IMR-90 (cell line): ENCODE measurements around the gene C16orf89. TPM values are rescaled to one million over a fixed set of nuclear protein-coding genes. Genes with fewer than 3 reads are reported as not detected.
"Not testable (repeated sequence)": the region's sequence is repeated elsewhere in the genome, so short reads cannot be mapped to it uniquely, and the experiment has no call there.

Experiments
- ATAC-seq: fragments of 200-7000 bp; cut with Tn5 transposase; 2 replicates; pipeline ENCODE4 v1.9.1; 2020; ENCODE audit warnings: low read depth, mild to moderate bottlenecking, moderate library complexity
- BruUV-seq: library from RNA; stranded (reverse); fragments of 400-500 nt; replicated peaks from 2 replicates; lab custom pipeline; 2021; lab: Mats Ljungman, UMichigan
- CTCF ChIA-PET: fragments of 300-600 bp; formaldehyde crosslinking; extraction: SDS; loops from one replicate; lab custom pipeline; 2021; ENCODE audit warnings: antibody characterized with exemption; lab: Yijun Ruan, JAX
- POLR2A ChIA-PET: fragments of 300-600 bp; sonication (Branson Sonifier 250); formaldehyde crosslinking; loops from one replicate; lab custom pipeline; 2022; ENCODE audit warnings: antibody characterized with exemption; ENCODE audit not compliant: unreplicated experiment; lab: Charles Lee
- DNase-seq: peaks from one replicate; pipeline ENCODE4 v3.0.0; 2013
- H2AFZ ChIP-seq: replicated peaks from 2 replicates; pipeline ENCODE3; 2013; ENCODE audit warnings: low read length, mild to moderate bottlenecking; ENCODE audit not compliant: poor library complexity
- H2AK5ac ChIP-seq: 2 replicates; pipeline ENCODE4 v1.6.1; 2013; ENCODE audit warnings: low read depth, low read length, inconsistent platforms
- H2AK9ac ChIP-seq: replicated peaks from 2 replicates; pipeline ENCODE3; 2013; ENCODE audit warnings: mild to moderate bottlenecking, low read depth, low read length, moderate library complexity; ENCODE audit not compliant: poor library complexity
- H2BK120ac ChIP-seq: 2 replicates; pipeline ENCODE4 v1.6.1; 2013; ENCODE audit warnings: low read depth, low read length, inconsistent platforms
- H2BK15ac ChIP-seq: 3 replicates; pipeline ENCODE4 v1.6.1; 2013; ENCODE audit warnings: low read depth, low read length, inconsistent platforms
- H2BK20ac ChIP-seq: 2 replicates; pipeline ENCODE4 v1.6.1; 2013; ENCODE audit warnings: low read depth, mild to moderate bottlenecking, inconsistent platforms, low read length, moderate library complexity
- H2BK5ac ChIP-seq: 2 replicates; pipeline ENCODE4 v1.6.1; 2013; ENCODE audit warnings: mild to moderate bottlenecking, low read depth, low read length, inconsistent platforms; ENCODE audit not compliant: poor library complexity, severe bottlenecking
- H3K14ac ChIP-seq: replicated peaks from 2 replicates; pipeline ENCODE4 v1.6.1; 2013; ENCODE audit warnings: low read depth, low read length, inconsistent platforms
- H3K18ac ChIP-seq: 2 replicates; pipeline ENCODE4 v1.6.1; 2013; ENCODE audit warnings: low read depth, low read length, control low read depth
- H3K23ac ChIP-seq: 2 replicates; pipeline ENCODE4 v1.6.1; 2013; ENCODE audit warnings: low read depth, low read length, inconsistent platforms
- H3K27ac ChIP-seq: 2 replicates; pipeline ENCODE4 v1.5.1; 2013; ENCODE audit warnings: mild to moderate bottlenecking, control low read depth, low read length; ENCODE audit not compliant: insufficient read depth
- H3K27me3 ChIP-seq: 2 replicates; pipeline ENCODE4 v1.6.1; 2013; ENCODE audit warnings: low read length; ENCODE audit not compliant: control insufficient read depth, insufficient read depth
- H3K36me3 ChIP-seq: 2 replicates; pipeline ENCODE4 v1.6.1; 2013; ENCODE audit warnings: low read length, mixed read lengths; ENCODE audit not compliant: control insufficient read depth, insufficient read depth
- H3K4ac ChIP-seq: 2 replicates; pipeline ENCODE4 v1.6.1; 2013; ENCODE audit warnings: low read depth, low read length, inconsistent platforms
- H3K4me1 ChIP-seq: 2 replicates; pipeline ENCODE4 v1.6.1; 2013; ENCODE audit warnings: low read length, mixed read lengths; ENCODE audit not compliant: control insufficient read depth, insufficient read depth
- H3K4me2 ChIP-seq: 2 replicates; pipeline ENCODE4 v1.6.1; 2013; ENCODE audit warnings: low read depth, mild to moderate bottlenecking, control low read depth, low read length, moderate library complexity
- H3K4me3 ChIP-seq: 2 replicates; pipeline ENCODE4 v1.5.1; 2013; ENCODE audit warnings: low read depth, mild to moderate bottlenecking, control low read depth, low read length, moderate library complexity; ENCODE audit not compliant: insufficient read depth
- H3K56ac ChIP-seq: 2 replicates; pipeline ENCODE4 v1.6.1; 2013; ENCODE audit warnings: low read length, inconsistent platforms; ENCODE audit not compliant: insufficient read depth; ENCODE audit errors: extremely low read depth
- H3K79me1 ChIP-seq, 2 experiments: 2 replicates each; pipeline ENCODE4 v1.6.1; 2013; ENCODE audit warnings: low read length in 2 of 2, inconsistent platforms in 1 of 2, low read depth in 1 of 2
- H3K9ac ChIP-seq: 2 replicates; pipeline ENCODE4 v1.6.1; 2013; ENCODE audit warnings: low read depth, low read length, control low read depth
- H3K9me1 ChIP-seq: 2 replicates; pipeline ENCODE4 v1.6.1; 2013; ENCODE audit warnings: low read length, inconsistent platforms; ENCODE audit not compliant: insufficient read depth
- H3K9me3 ChIP-seq: 2 replicates; pipeline ENCODE4 v1.6.1; 2013; ENCODE audit warnings: low read length; ENCODE audit not compliant: control insufficient read depth, insufficient read depth
- H4K20me1 ChIP-seq: 2 replicates; pipeline ENCODE4 v1.6.1; 2013; ENCODE audit warnings: low read length, inconsistent platforms; ENCODE audit not compliant: insufficient read depth
- H4K5ac ChIP-seq: 2 replicates; pipeline ENCODE4 v1.6.1; 2013; ENCODE audit warnings: mild to moderate bottlenecking, low read depth, low read length, control low read depth
- H4K8ac ChIP-seq, 2 experiments: 2 replicates each; pipeline ENCODE4 v1.6.1; 2013; ENCODE audit warnings: low read depth in 2 of 2, low read length in 2 of 2, control low read depth in 1 of 2, inconsistent platforms in 1 of 2
- H4K91ac ChIP-seq: 2 replicates; pipeline ENCODE4 v1.6.1; 2013; ENCODE audit warnings: low read depth, low read length, inconsistent platforms; ENCODE audit not compliant: insufficient read depth
- WGBS, 2 experiments: methylation state at CpG; one replicate each; pipeline versions ENCODE4 v1.1.5 to v1.1.7; 2013; ENCODE audit warnings: missing lambda C conversion rate in 2 of 2; ENCODE audit not compliant: insufficient read length in 1 of 2; ENCODE audit errors: extremely low coverage in 2 of 2; 5-methylcytosine and 5-hydroxymethylcytosine counted together
- dilution Hi-C: fragments of 300-500 bp; cut with HindIII; formaldehyde crosslinking; loops from one replicate; pipeline ENCODE4 v1.14.3; 2018; ENCODE audit warnings: low sequenced_read_pairs; ENCODE audit not compliant: unreplicated experiment
- in situ Hi-C: fragments of 300-500 bp; cut with MboI; formaldehyde crosslinking; loops from 3 replicates; pipeline ENCODE4 v1.14.3; 2019; ENCODE audit warnings: low sequenced_read_pairs, inconsistent platforms, mixed read lengths
- intact Hi-C: fragments of 100-400 bp; cut with micrococcal nuclease; formaldehyde crosslinking; loops from 2 replicates; pipeline ENCODE4 v1.10.0; 2022
- polyA plus RNA-seq, 3 experiments: library from polyadenylated mRNA; depleted of rRNA; stranded (reverse); fragments of >200 nt; gene quantifications; 2 replicates each; pipeline ENCODE4 v1.2.3, GENCODE V29; 2012; ENCODE audit warnings: low replicate concordance in 1 of 3
- total RNA-seq: library from RNA; depleted of rRNA; stranded (reverse); fragments of >200 nt; gene quantifications from 2 replicates; pipeline ENCODE4 v1.2.3, GENCODE V29; 2012

The C16orf89 gene
- total and polyA plus RNA-seq, 2 of the 4 experiments (the other 2 are of a cell fraction), result 0.17 to 0.18 TPM

GRCh38 chr16:5090592-5090991 is 24.8 kb upstream of the C16orf89 start:
- H3K27ac ChIP-seq, H2BK5ac ChIP-seq, BruUV-seq, dilution Hi-C loops, H3K18ac ChIP-seq, ATAC-seq, H3K56ac ChIP-seq, H2AK9ac ChIP-seq, H3K23ac ChIP-seq, H2AK5ac ChIP-seq, H4K5ac ChIP-seq, H3K9me3 ChIP-seq, H4K8ac ChIP-seq, H3K4me1 ChIP-seq, H4K20me1 ChIP-seq, H3K9ac ChIP-seq, H2BK120ac ChIP-seq, POLR2A ChIA-PET, H3K9me1 ChIP-seq, H3K27me3 ChIP-seq, H3K4me2 ChIP-seq, H4K91ac ChIP-seq, H3K4me3 ChIP-seq, H3K79me1 ChIP-seq, H3K4ac ChIP-seq, in situ Hi-C loops, DNase-seq, H2AFZ ChIP-seq, H3K14ac ChIP-seq, H2BK20ac ChIP-seq, H2BK15ac ChIP-seq, CTCF ChIA-PET: not testable (repeated sequence)
- H3K36me3 ChIP-seq, result peaks cover 11% of the 10 kb centered on the region
- WGBS, 2 experiments, result 93% methylated on average over 3 of the region's 9 CpGs; no CpG with 5 or more reads in 1 of the 2 experiments
- intact Hi-C loops, result loop anchor here (10.0 kb wide), 2 partner anchors 136 to 1554 kb away; partner anchors contain the start of gene SEC14L5

- WGBS, 2 experiments, result 93% methylated on average over 16 of the region's 26 CpGs; no CpG with 5 or more reads in 1 of the 2 experiments
- POLR2A ChIA-PET, H3K9me3 ChIP-seq: not testable (repeated sequence)
Measured at GRCh38 chr16:5089911-5090555, 24.3 kb upstream of the C16orf89 start.

More at GRCh38 chr16:5089911-5090555, 24.3 kb upstream of the C16orf89 start:
- H2AFZ ChIP-seq, H3K4me1 ChIP-seq, H3K56ac ChIP-seq, H2AK5ac ChIP-seq, DNase-seq, in situ Hi-C loops, H2BK15ac ChIP-seq, ATAC-seq, H2AK9ac ChIP-seq, H3K23ac ChIP-seq, H3K18ac ChIP-seq, H4K91ac ChIP-seq, H3K79me1 ChIP-seq, H3K4me2 ChIP-seq, BruUV-seq, CTCF ChIA-PET, H4K20me1 ChIP-seq, H3K4ac ChIP-seq, H4K8ac ChIP-seq, H3K27ac ChIP-seq, H3K9me1 ChIP-seq, H2BK120ac ChIP-seq, H2BK20ac ChIP-seq, H3K9ac ChIP-seq, H3K4me3 ChIP-seq, H3K14ac ChIP-seq, dilution Hi-C loops, H3K27me3 ChIP-seq, H4K5ac ChIP-seq, H2BK5ac ChIP-seq: not testable (repeated sequence)
- intact Hi-C loops, result loop anchor here (10.0 kb wide), 2 partner anchors 135 to 1555 kb away; partner anchors contain the start of gene SEC14L5
- peaks cover 13% of the 10 kb centered on the region for H3K36me3 ChIP-seq
